ENCODE results near the gene QKI.
A peak's percentile ranks its signal among the peaks of the same experiment; 100 is the strongest.

- TF ChIP-seq EZH2 (IDR thresholded peaks at IDR 0.05; ENCODE audit: insufficient read depth, low read length), result no peak
- TF ChIP-seq CTCF (IDR thresholded peaks at IDR 0.05; ENCODE audit: insufficient read depth, low read depth, low read length), result peak; percentile 4
Observed at GRCh38 chr6:163579880-163580295, 165.4 kb downstream of the QKI start.
